KMS-11 (cell line): ENCODE measurements around the gene REXO1.

Experiments
- H2AFZ ChIP-seq: fragments of 200-600 bp; sonication (generic); 2 replicates; pipeline ENCODE4 v1.6.1; 2016; ENCODE audit warnings: antibody characterized with exemption, mixed run types, low read depth
- H3K27ac ChIP-seq: fragments of 200-600 bp; sonication (generic); 2 replicates; pipeline ENCODE4 v1.6.1; 2016; ENCODE audit warnings: mild to moderate bottlenecking, mixed run types
- H3K27me3 ChIP-seq: fragments of 200-600 bp; sonication (generic); 2 replicates; pipeline ENCODE4 v1.6.1; 2017; ENCODE audit warnings: mild to moderate bottlenecking, low read depth, mixed run types, moderate library complexity; ENCODE audit not compliant: insufficient read depth
- H3K36me3 ChIP-seq: fragments of 200-600 bp; sonication (generic); 2 replicates; pipeline ENCODE4 v1.6.1; 2017; ENCODE audit warnings: mild to moderate bottlenecking, mixed run types; ENCODE audit not compliant: insufficient read depth
- H3K4me1 ChIP-seq: fragments of 200-600 bp; sonication (generic); 2 replicates; pipeline ENCODE4 v1.6.1; 2016; ENCODE audit warnings: mild to moderate bottlenecking, low read depth, mixed run types; ENCODE audit not compliant: poor library complexity, severe bottlenecking
- H3K4me2 ChIP-seq: fragments of 200-600 bp; sonication (generic); 2 replicates; pipeline ENCODE4 v1.7.0; 2016; ENCODE audit warnings: mild to moderate bottlenecking, mixed run types
- H3K4me3 ChIP-seq: fragments of 200-600 bp; sonication (generic); IDR thresholded peaks from 2 replicates; pipeline ENCODE4 v1.6.1; 2017; ENCODE audit warnings: low read depth, low read length, mixed read lengths; ENCODE audit not compliant: insufficient read depth
- H3K79me2 ChIP-seq: fragments of 200-600 bp; sonication (generic); 2 replicates; pipeline ENCODE4 v1.6.1; 2016; ENCODE audit warnings: low read depth, mixed run types; ENCODE audit not compliant: insufficient read depth
- H3K9ac ChIP-seq: fragments of 200-600 bp; sonication (generic); 2 replicates; pipeline ENCODE4 v1.6.1; 2016; ENCODE audit warnings: mild to moderate bottlenecking, mixed run types
- H4K20me1 ChIP-seq: fragments of 200-600 bp; sonication (generic); 2 replicates; pipeline ENCODE4 v1.6.1; 2016; ENCODE audit warnings: mild to moderate bottlenecking, mixed run types; ENCODE audit not compliant: insufficient read depth
- CTCF ChIP-seq: fragments of 200-600 bp; sonication (generic); conservative IDR thresholded peaks from 2 replicates; pipeline ENCODE4 v1.6.1; 2017; ENCODE audit warnings: low read depth, mild to moderate bottlenecking, antibody characterized with exemption, low read length, moderate library complexity, mixed read lengths

REXO1 gene

GRCh38 chr19:1848399-1849131 is at the start of gene REXO1:
REXO1 (minus strand) TSS chr19:1848483; CDS start chr19:1848358, 125 bp downstream.
- Histone ChIP-seq H3K4me1 (peaks cover 28% of the 10 kb centered on the region), H2AFZ (peak within 1 kb of the TSS; percentile 52; the same call in 1 of the 2 replicates), H3K9ac (peak within 1 kb of the TSS; percentile 98), H3K27ac (peak within 1 kb of the TSS; percentile 97), H3K36me3 (no peaks in the 10 kb centered on the region), H3K79me2 (peaks cover 45% of the 10 kb centered on the region), H3K4me2 (peak within 1 kb of the TSS; percentile 99), H3K27me3 (no peaks in the 10 kb centered on the region), H4K20me1 (0 out of 2 replicates have a peak, but pooled peaks cover 5% of the 10 kb centered on the region), H3K4me3 (peak within 1 kb of the TSS; percentile 25)
- TF ChIP-seq CTCF = peak; percentile 86

- H3K27me3 ChIP-seq = no peaks in the 10 kb centered on the region
- H3K4me1 ChIP-seq = peaks cover 10% of the 10 kb centered on the region
- no peaks in the 10 kb centered on the region for H3K36me3 ChIP-seq
- no peak overlapping the region for H2AFZ ChIP-seq
- no peak overlapping the region for H3K9ac ChIP-seq
- H3K4me2 ChIP-seq = no peak overlapping the region
- H3K27ac ChIP-seq = no peak overlapping the region
- no peak for TF ChIP-seq CTCF
- H3K4me3 ChIP-seq = no peak overlapping the region
- no peaks in the 10 kb centered on the region for H3K79me2 ChIP-seq
- no peaks in the 10 kb centered on the region for H4K20me1 ChIP-seq
Observed at GRCh38 chr19:1896508-1896907, 48.2 kb upstream of the REXO1 start.

GRCh38 chr19:1893791-1894190 is 45.5 kb upstream of the REXO1 start:
- H3K27me3 ChIP-seq = no peaks in the 10 kb centered on the region
- H3K79me2 ChIP-seq = no peaks in the 10 kb centered on the region
- no peak overlapping the region for H2AFZ ChIP-seq
- no peaks in the 10 kb centered on the region for H4K20me1 ChIP-seq
- H3K9ac ChIP-seq = no peak overlapping the region
- H3K4me2 ChIP-seq = no peak overlapping the region
- TF ChIP-seq CTCF = no peak
- no peak overlapping the region for H3K4me3 ChIP-seq
- peaks cover 10% of the 10 kb centered on the region for H3K4me1 ChIP-seq
- no peaks in the 10 kb centered on the region for H3K36me3 ChIP-seq
- no peak overlapping the region for H3K27ac ChIP-seq

- no peak for TF ChIP-seq CTCF
- no peaks in the 10 kb centered on the region for H3K79me2 ChIP-seq
- H3K4me2 ChIP-seq = no peak overlapping the region
- no peaks in the 10 kb centered on the region for H3K27me3 ChIP-seq
- peaks cover 5% of the 10 kb centered on the region for H3K4me1 ChIP-seq
- H4K20me1 ChIP-seq = no peaks in the 10 kb centered on the region
- no peak overlapping the region for H3K4me3 ChIP-seq
- H3K36me3 ChIP-seq = no peaks in the 10 kb centered on the region
- H3K9ac ChIP-seq = no peak overlapping the region
- H2AFZ ChIP-seq = no peak overlapping the region
- no peak overlapping the region for H3K27ac ChIP-seq
Observed at GRCh38 chr19:1889907-1890306, 41.6 kb upstream of the REXO1 start.
